ENCODE results near the gene TAF6.

DNA sequence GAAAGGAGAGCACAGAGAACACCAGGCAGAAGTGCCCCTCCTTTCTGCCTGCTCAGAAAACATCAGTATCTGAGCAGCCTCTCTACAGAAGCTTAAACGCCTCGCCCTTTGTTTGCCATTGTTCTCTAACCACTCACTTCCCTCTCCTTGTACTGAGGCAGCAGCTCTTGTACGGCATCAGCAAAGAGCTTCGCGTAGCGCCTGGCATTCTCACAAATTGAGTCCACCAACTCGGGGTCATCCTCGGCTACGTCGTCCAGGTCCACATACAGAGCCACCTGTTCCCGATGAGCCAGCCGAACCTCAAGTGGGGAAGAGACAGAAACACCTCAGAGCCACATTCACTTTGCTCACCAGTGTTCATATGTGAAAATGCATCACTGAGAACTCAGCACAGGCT lies 19.7 kb downstream of the TAF6 start:
- no peak for TF ChIP-seq YY1 (tag by site-specific recombination; IDR thresholded peaks at IDR 0.05)
- TF ChIP-seq, protein P1, sequence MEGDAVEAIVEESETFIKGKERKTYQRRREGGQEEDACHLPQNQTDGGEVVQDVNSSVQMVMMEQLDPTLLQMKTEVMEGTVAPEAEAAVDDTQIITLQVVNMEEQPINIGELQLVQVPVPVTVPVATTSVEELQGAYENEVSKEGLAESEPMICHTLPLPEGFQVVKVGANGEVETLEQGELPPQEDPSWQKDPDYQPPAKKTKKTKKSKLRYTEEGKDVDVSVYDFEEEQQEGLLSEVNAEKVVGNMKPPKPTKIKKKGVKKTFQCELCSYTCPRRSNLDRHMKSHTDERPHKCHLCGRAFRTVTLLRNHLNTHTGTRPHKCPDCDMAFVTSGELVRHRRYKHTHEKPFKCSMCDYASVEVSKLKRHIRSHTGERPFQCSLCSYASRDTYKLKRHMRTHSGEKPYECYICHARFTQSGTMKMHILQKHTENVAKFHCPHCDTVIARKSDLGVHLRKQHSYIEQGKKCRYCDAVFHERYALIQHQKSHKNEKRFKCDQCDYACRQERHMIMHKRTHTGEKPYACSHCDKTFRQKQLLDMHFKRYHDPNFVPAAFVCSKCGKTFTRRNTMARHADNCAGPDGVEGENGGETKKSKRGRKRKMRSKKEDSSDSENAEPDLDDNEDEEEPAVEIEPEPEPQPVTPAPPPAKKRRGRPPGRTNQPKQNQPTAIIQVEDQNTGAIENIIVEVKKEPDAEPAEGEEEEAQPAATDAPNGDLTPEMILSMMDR (tag by site-specific recombination; IDR thresholded peaks at IDR 0.05) = no peak
- TF ChIP-seq ZNF274 (IDR thresholded peaks at IDR 0.05; ENCODE audit: low read length) = no peak
- TF ChIP-seq ZNF274 (tag by site-specific recombination; IDR thresholded peaks at IDR 0.05; ENCODE audit: borderline replicate concordance) = no peak
- TF ChIP-seq, protein P2, sequence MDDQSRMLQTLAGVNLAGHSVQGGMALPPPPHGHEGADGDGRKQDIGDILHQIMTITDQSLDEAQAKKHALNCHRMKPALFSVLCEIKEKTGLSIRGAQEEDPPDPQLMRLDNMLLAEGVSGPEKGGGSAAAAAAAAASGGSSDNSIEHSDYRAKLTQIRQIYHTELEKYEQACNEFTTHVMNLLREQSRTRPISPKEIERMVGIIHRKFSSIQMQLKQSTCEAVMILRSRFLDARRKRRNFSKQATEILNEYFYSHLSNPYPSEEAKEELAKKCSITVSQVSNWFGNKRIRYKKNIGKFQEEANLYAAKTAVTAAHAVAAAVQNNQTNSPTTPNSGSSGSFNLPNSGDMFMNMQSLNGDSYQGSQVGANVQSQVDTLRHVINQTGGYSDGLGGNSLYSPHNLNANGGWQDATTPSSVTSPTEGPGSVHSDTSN (CRISPR knock-in tag; IDR thresholded peaks at IDR 0.05) = no peak
- no peak for TF ChIP-seq SALL2 (tag by site-specific recombination; IDR thresholded peaks at IDR 0.05; ENCODE audit: borderline replicate concordance)
- TF ChIP-seq, protein P3, sequence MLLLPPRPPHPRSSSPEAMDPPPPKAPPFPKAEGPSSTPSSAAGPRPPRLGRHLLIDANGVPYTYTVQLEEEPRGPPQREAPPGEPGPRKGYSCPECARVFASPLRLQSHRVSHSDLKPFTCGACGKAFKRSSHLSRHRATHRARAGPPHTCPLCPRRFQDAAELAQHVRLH (tag by site-specific recombination; IDR thresholded peaks at IDR 0.05) = no peak
- TF ChIP-seq SETDB1 (IDR thresholded peaks at IDR 0.05; ENCODE audit: insufficient read length, low read length) = no peak
- no peak for TF ChIP-seq ZNF629 (tag by site-specific recombination; IDR thresholded peaks at IDR 0.05)

All from HEK293 (cell line).